Endothelial cell of hepatic sinusoid (primary cell): ENCODE results near the gene NRXN3.

Experiments used
- in situ Hi-C: cut with HindIII; loops from 2 replicates; pipeline ENCODE4 v1.10.0; 2017; ENCODE audit warnings: low sequenced_read_pairs

The NRXN3 gene

GRCh38 chr14:79304279-79304678 lies 1134.1 kb downstream of the NRXN3 start:
- in situ Hi-C loops, result no loop called here

GRCh38 chr14:79306546-79306945 lies 1136.4 kb downstream of the NRXN3 start:
- in situ Hi-C loops, result no loop called here

GRCh38 chr14:79318371-79318770 lies 1148.2 kb downstream of the NRXN3 start:
- in situ Hi-C loops, result no loop called here

- in situ Hi-C loops, result no loop called here
Measured at GRCh38 chr14:79320561-79320960, 1150.4 kb downstream of the NRXN3 start.

- in situ Hi-C loops, result no loop called here
Measured at GRCh38 chr14:79321070-79321469, 1150.9 kb downstream of the NRXN3 start.

- in situ Hi-C loops, result no loop called here
Measured at GRCh38 chr14:79325071-79325470, 1154.9 kb downstream of the NRXN3 start.

GRCh38 chr14:79325557-79325956 lies 1155.4 kb downstream of the NRXN3 start:
- in situ Hi-C loops, result no loop called here

- in situ Hi-C loops, result no loop called here
Measured at GRCh38 chr14:79328863-79329262, 1158.7 kb downstream of the NRXN3 start.

GRCh38 chr14:79331830-79332229 lies 1161.7 kb downstream of the NRXN3 start:
- in situ Hi-C loops, result no loop called here

GRCh38 chr14:79332504-79333197 lies 1162.5 kb downstream of the NRXN3 start:
- in situ Hi-C loops, result no loop called here

- in situ Hi-C loops, result no loop called here
Measured at GRCh38 chr14:79333198-79333546, 1163.0 kb downstream of the NRXN3 start.

- in situ Hi-C loops, result no loop called here
Measured at GRCh38 chr14:79334272-79334671, 1164.1 kb downstream of the NRXN3 start.

GRCh38 chr14:79337761-79338160 lies 1167.6 kb downstream of the NRXN3 start:
- in situ Hi-C loops, result no loop called here

GRCh38 chr14:79342942-79343341 lies 1172.8 kb downstream of the NRXN3 start:
- in situ Hi-C loops, result no loop called here

- in situ Hi-C loops, result no loop called here
Measured at GRCh38 chr14:79351011-79351410, 1180.8 kb downstream of the NRXN3 start.

GRCh38 chr14:79352076-79352630 lies 1182.0 kb downstream of the NRXN3 start:
- in situ Hi-C loops, result no loop called here

- in situ Hi-C loops, result no loop called here
Measured at GRCh38 chr14:79354336-79354735, 1184.2 kb downstream of the NRXN3 start.

- in situ Hi-C loops, result no loop called here
Measured at GRCh38 chr14:79356040-79356439, 1185.9 kb downstream of the NRXN3 start.

GRCh38 chr14:79357307-79357706 lies 1187.1 kb downstream of the NRXN3 start:
- in situ Hi-C loops, result no loop called here

- in situ Hi-C loops, result loop anchor here (5.0 kb wide), 1 partner anchor 86 kb away; no protein-coding TSS in a partner anchor
Measured at GRCh38 chr14:79363291-79363690, 1193.1 kb downstream of the NRXN3 start.

GRCh38 chr14:79369359-79370332 lies 1199.5 kb downstream of the NRXN3 start:
- in situ Hi-C loops, result loop anchor here (5.0 kb wide), 1 partner anchor 63 kb away; no protein-coding TSS in a partner anchor
